Neutrophil (primary cell): ENCODE measurements around the gene FICD.

Source experiments
- H3K27ac ChIP-seq: fragments of 200-600 bp; sonication (generic); 2 replicates; pipeline ENCODE4 v1.5.1; 2016; ENCODE audit warnings: mild to moderate bottlenecking, moderate library complexity
- H3K27me3 ChIP-seq: fragments of 200-600 bp; sonication (generic); 2 replicates; pipeline ENCODE4 v1.6.0; 2016; ENCODE audit warnings: mild to moderate bottlenecking
- H3K36me3 ChIP-seq: fragments of 200-600 bp; sonication (generic); 2 replicates; pipeline ENCODE4 v1.5.1; 2017
- H3K4me1 ChIP-seq, 2 experiments: fragments of 200-600 bp in 1 of 2; sonication (generic) in 1 of 2; 1 replicate in 1 of 2; 2 replicates in 1 of 2; pipeline versions ENCODE4 v1.5.1 to v1.6.1; 2013 to 2016; ENCODE audit warnings: low read depth in 1 of 2, low read length in 1 of 2, mild to moderate bottlenecking in 1 of 2, moderate library complexity in 1 of 2; ENCODE audit not compliant: control insufficient read depth in 1 of 2, insufficient read depth in 1 of 2
- H3K4me3 ChIP-seq, 2 experiments: fragments of 200-600 bp in 1 of 2; sonication (generic) in 1 of 2; 1 replicate in 1 of 2; 2 replicates in 1 of 2; pipeline ENCODE4 v1.5.1; 2013 to 2016; ENCODE audit warnings: low read depth in 1 of 2, low read length in 1 of 2, mild to moderate bottlenecking in 1 of 2, moderate library complexity in 1 of 2
- H3K9me3 ChIP-seq: fragments of 200-600 bp; sonication (generic); 2 replicates; pipeline ENCODE4 v1.5.1; 2016
- CTCF ChIP-seq: fragments of 200-600 bp; sonication (generic); IDR thresholded peaks from 2 replicates; pipeline ENCODE4 v1.5.1; 2016; ENCODE audit warnings: antibody characterized with exemption

The FICD gene

DNA sequence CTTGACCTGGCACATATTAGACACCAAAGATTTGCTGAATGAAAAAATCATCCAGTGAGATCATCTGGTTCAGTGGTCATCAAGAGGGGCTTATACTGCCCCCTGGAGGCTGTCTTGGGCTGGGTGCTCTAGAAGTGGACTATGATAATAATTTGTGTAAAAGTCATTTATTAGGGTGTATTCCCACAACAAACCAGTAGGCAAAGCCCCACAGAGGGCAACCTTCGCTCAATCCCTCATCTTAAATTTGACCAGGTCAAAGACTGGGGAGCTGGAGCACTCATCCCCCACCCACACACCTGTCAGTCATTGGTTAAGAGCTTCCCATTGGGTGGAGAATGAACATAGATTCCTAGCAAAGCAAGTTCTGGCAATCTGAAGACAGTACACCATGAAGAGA lies 20.0 kb upstream of the FICD start:
- Histone ChIP-seq H3K27me3 (peaks cover 58% of the 10 kb centered on the region), H3K9me3 (no peaks in the 10 kb centered on the region), H3K27ac (no peak overlapping the region), H3K4me3 (no peak overlapping the region), H3K36me3 (no peaks in the 10 kb centered on the region), H3K4me1 (no peaks in the 10 kb centered on the region)
- no peak for TF ChIP-seq CTCF

GRCh38 chr12:108495823-108496579 lies 19.1 kb upstream of the FICD start:
- no peaks in the 10 kb centered on the region for H3K4me1 ChIP-seq
- H3K27me3 ChIP-seq, result peaks cover 52% of the 10 kb centered on the region
- H3K36me3 ChIP-seq, result no peaks in the 10 kb centered on the region
- H3K9me3 ChIP-seq, result no peaks in the 10 kb centered on the region
- TF ChIP-seq CTCF, result no peak
- no peak overlapping the region for H3K27ac ChIP-seq
- H3K4me3 ChIP-seq, result no peak overlapping the region

DNA sequence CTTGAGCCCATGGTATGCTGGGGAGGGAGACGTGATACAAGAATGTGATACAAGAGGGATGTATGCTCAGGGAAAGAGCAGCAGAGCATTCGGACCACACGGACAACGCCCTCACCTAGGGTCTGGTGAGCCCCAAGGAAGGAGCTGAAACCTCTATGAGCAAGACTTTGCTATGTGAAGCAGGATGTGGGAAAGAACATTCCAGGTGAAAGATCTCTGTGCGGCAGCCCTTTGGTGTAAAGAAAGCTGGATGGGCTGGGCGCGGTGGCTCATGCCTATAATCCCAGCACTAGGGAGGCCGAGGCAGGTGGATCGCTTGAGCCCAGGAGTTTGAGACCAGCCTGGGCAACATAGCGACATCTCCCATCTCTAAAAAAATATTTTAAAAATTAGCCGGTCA lies 16.9 kb upstream of the FICD start:
- Histone ChIP-seq H3K27ac (no peak overlapping the region), H3K36me3 (no peaks in the 10 kb centered on the region)

GRCh38 chr12:108502922-108503321 lies 12.2 kb upstream of the FICD start:
- Histone ChIP-seq H3K27ac (no peak overlapping the region), H3K4me1 (no peaks in the 10 kb centered on the region), H3K27me3 (peaks cover 8% of the 10 kb centered on the region), H3K36me3 (no peaks in the 10 kb centered on the region), H3K4me3 (no peak overlapping the region), H3K9me3 (peaks cover 10% of the 10 kb centered on the region)
- TF ChIP-seq CTCF, result no peak

More for the DNA sequence above, 16.9 kb upstream of the FICD start:
- Histone ChIP-seq H3K27me3 (peaks cover 34% of the 10 kb centered on the region), H3K9me3 (peaks cover 8% of the 10 kb centered on the region), H3K4me1 (no peaks in the 10 kb centered on the region), H3K4me3 (no peak overlapping the region)
- TF ChIP-seq CTCF, result no peak

DNA sequence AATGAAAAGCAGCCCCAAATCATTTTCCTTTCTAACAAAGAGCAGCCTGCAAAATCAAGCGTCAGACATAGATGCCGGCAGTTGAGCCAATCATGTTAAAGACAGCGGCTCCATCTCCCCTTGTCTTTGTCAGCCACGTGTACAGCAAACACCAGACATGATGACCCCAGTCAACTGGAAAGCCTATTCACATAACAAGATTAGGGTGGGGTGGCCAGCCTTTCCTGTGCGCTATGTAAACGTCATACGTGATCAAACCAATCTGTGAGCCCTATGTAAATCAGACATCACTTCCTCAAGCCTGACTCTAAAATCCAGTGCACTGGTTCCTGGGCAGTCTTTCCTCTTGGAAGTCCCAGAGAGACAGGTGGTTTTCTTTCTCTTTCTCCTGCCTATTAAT lies 9.9 kb upstream of the FICD start:
- Histone ChIP-seq H3K4me3 (no peak overlapping the region), H3K9me3 (peaks cover 10% of the 10 kb centered on the region), H3K27ac (no peak overlapping the region), H3K27me3 (peaks cover 25% of the 10 kb centered on the region), H3K36me3 (no peaks in the 10 kb centered on the region), H3K4me1 (no peaks in the 10 kb centered on the region)
- TF ChIP-seq CTCF, result no peak
